H1 (cell line): Measurements from ENCODE around the gene GABBR1. TPM values are rescaled to one million over a fixed set of nuclear protein-coding genes. Genes with fewer than 3 reads are reported as not detected.

Experiments
- CBX8 ChIP-seq: fragments of 300-800, 300-1000 bp; sonication (generic); IDR thresholded peaks from 2 replicates; pipeline ENCODE4 v1.7.1; 2016; ENCODE audit warnings: low read depth, low read length, borderline replicate concordance
- CHD1 ChIP-seq: IDR thresholded peaks from 2 replicates; pipeline ENCODE4 v1.6.1; 2012; ENCODE audit warnings: low read depth, low read length, improper control_type of control experiment
- CHD2 ChIP-seq: IDR thresholded peaks from 2 replicates; pipeline ENCODE4 v1.6.1; 2012; ENCODE audit warnings: low read length, improper control_type of control experiment
- CTBP2 ChIP-seq: IDR thresholded peaks from 2 replicates; pipeline ENCODE4 v1.7.0; 2011; ENCODE audit warnings: borderline replicate concordance, mild to moderate bottlenecking, moderate library complexity, mixed read lengths, low read length; ENCODE audit not compliant: insufficient read depth, insufficient read length
- EGR1 ChIP-seq: IDR thresholded peaks from 2 replicates; pipeline ENCODE4 v1.6.1; 2011; ENCODE audit warnings: low read depth, low read length, borderline replicate concordance
- EP300 ChIP-seq, 2 experiments: IDR thresholded peaks; 1 replicate in 1 of 2; 2 replicates in 1 of 2; pipeline ENCODE4 v1.6.1; 2011 to 2012; ENCODE audit warnings: low read depth in 2 of 2, low read length in 2 of 2, mild to moderate bottlenecking in 2 of 2, borderline replicate concordance in 1 of 2, inconsistent platforms in 1 of 2, moderate library complexity in 1 of 2
- FOSL1 ChIP-seq: IDR thresholded peaks from 2 replicates; pipeline ENCODE4 v1.6.1; 2011; ENCODE audit warnings: mild to moderate bottlenecking, low read depth, low read length, moderate library complexity; ENCODE audit not compliant: insufficient read depth
- HDAC2 ChIP-seq, 2 experiments: fragments of 300-600 bp in 1 of 2; sonication (generic) in 1 of 2; IDR thresholded peaks; 2 replicates each; pipeline ENCODE4 v1.6.1; 2011 to 2012; ENCODE audit warnings: low read depth in 2 of 2, low read length in 2 of 2, mild to moderate bottlenecking in 2 of 2, moderate library complexity in 2 of 2, borderline replicate concordance in 1 of 2, inconsistent platforms in 1 of 2
- KDM1A ChIP-seq: fragments of 200-600, 300-600 bp; sonication (generic); IDR thresholded peaks from 2 replicates; pipeline ENCODE4 v1.7.1; 2016; ENCODE audit warnings: mild to moderate bottlenecking, low read length, borderline replicate concordance
- KDM5A ChIP-seq: fragments of 200-600 bp; IDR thresholded peaks from 2 replicates; pipeline ENCODE4 v1.7.1; 2012; ENCODE audit warnings: mild to moderate bottlenecking, low read length, inconsistent platforms, mixed read lengths
- MAFK ChIP-seq: IDR thresholded peaks from 2 replicates; pipeline ENCODE4 v1.6.1; 2012; ENCODE audit warnings: low read depth, mild to moderate bottlenecking, improper control_type of control experiment, low read length
- NANOG ChIP-seq: IDR thresholded peaks from 2 replicates; pipeline ENCODE4 v1.6.1; 2011; ENCODE audit warnings: low read length, low read depth, mild to moderate bottlenecking, inconsistent platforms; ENCODE audit not compliant: insufficient read depth, poor library complexity, severe bottlenecking
- PHF8 ChIP-seq: fragments of 200-600 bp; sonication (generic); conservative IDR thresholded peaks from 2 replicates; pipeline ENCODE4 v1.7.1; 2012; ENCODE audit warnings: low read depth, mild to moderate bottlenecking, inconsistent platforms, low read length, moderate library complexity
- POLR2A ChIP-seq, 2 experiments: IDR thresholded peaks; 1 replicate in 1 of 2; 2 replicates in 1 of 2; pipeline ENCODE4 v1.6.1; 2011; ENCODE audit warnings: low read depth in 2 of 2, low read length in 2 of 2, mild to moderate bottlenecking in 2 of 2; ENCODE audit errors: control extremely low read depth in 1 of 2
- POU5F1 ChIP-seq: IDR thresholded peaks from 2 replicates; pipeline ENCODE4 v1.6.1; 2011; ENCODE audit warnings: low read depth, mild to moderate bottlenecking, low read length, moderate library complexity
- RBBP5 ChIP-seq: IDR thresholded peaks from 2 replicates; pipeline ENCODE4 v1.7.1; 2012; ENCODE audit warnings: low read depth, mild to moderate bottlenecking, inconsistent platforms, low read length, moderate library complexity, borderline replicate concordance
- RXRA ChIP-seq: IDR thresholded peaks from 2 replicates; pipeline ENCODE4 v1.6.1; 2011; ENCODE audit warnings: low read depth, mild to moderate bottlenecking, low read length, moderate library complexity; ENCODE audit not compliant: insufficient read depth
- SAP30 ChIP-seq: fragments of 300-600 bp; sonication (generic); IDR thresholded peaks from 2 replicates; pipeline ENCODE4 v1.7.1; 2012; ENCODE audit warnings: low read length, moderate library complexity, mild to moderate bottlenecking, inconsistent platforms; ENCODE audit not compliant: insufficient read depth, insufficient replicate concordance
- SIRT6 ChIP-seq: IDR thresholded peaks from one replicate; pipeline ENCODE4 v1.7.1; 2012; ENCODE audit warnings: low read length, inconsistent platforms
- SP2 ChIP-seq: IDR thresholded peaks from 2 replicates; pipeline ENCODE4 v1.6.1; 2012; ENCODE audit warnings: mild to moderate bottlenecking, low read length, inconsistent platforms
- TAF1 ChIP-seq: IDR thresholded peaks from 2 replicates; pipeline ENCODE4 v1.6.1; 2011; ENCODE audit warnings: mild to moderate bottlenecking, low read depth, low read length
- TCF12 ChIP-seq: IDR thresholded peaks from 2 replicates; pipeline ENCODE4 v1.6.1; 2011; ENCODE audit warnings: low read depth, mild to moderate bottlenecking, low read length
- TEAD4 ChIP-seq: IDR thresholded peaks from 2 replicates; pipeline ENCODE4 v1.6.1; 2012; ENCODE audit warnings: low read depth, low read length, inconsistent platforms, mixed read lengths
- polyA plus RNA-seq, 7 experiments: library from polyadenylated mRNA; depleted of rRNA in 3 of 7; stranded (reverse) in 5 of 7; unstranded in 2 of 7; fragments of >200 nt in 5 of 7; fragments of 200-250 nt in 2 of 7; gene quantifications; 1 replicate in 5 of 7; 2 replicates in 1 of 7; 4 replicates in 1 of 7; pipeline versions ENCODE4 v1.2.1 to v1.2.3, GENCODE V29; 2011 to 2013; ENCODE audit warnings: missing spikeins in 2 of 7, mixed read lengths in 2 of 7
- total RNA-seq: library from RNA; stranded (reverse); fragmentation: NEBNext Ultra II Directional; extraction: Animal tissue kit (Norgen Biotek cat#: 25700); gene quantifications from 2 replicates; pipeline ENCODE4 v1.2.1, GENCODE V29; 2021
- TF ChIP-seq, protein P1 (sequence below): IDR thresholded peaks from 2 replicates; pipeline ENCODE4 v1.6.1; 2011; ENCODE audit warnings: low read length, improper control_type of control experiment

Gene GABBR1
- total and polyA plus RNA-seq, 2 of the 8 experiments (the other 6 are each of a cell fraction or from before 2014, with no cell fraction given) = 75.9 to 78.3 TPM

- TF ChIP-seq KDM5A = no peak
- peak; percentile 46; the same call in 1 of the 2 replicates for TF ChIP-seq RBBP5
- peak; percentile 75 to 89 for TF ChIP-seq POLR2A (IDR thresholded peaks at IDR 0.05; ENCODE audit: control extremely low read depth in 1 of 2, low read depth in 2 of 2, low read length in 2 of 2)
- no peak for TF ChIP-seq KDM1A
- TF ChIP-seq HDAC2 (IDR thresholded peaks at IDR 0.05; ENCODE audit: borderline replicate concordance in 1 of 2, low read depth in 2 of 2, low read length in 2 of 2) = no peak
- TF ChIP-seq NANOG = no peak
- no peak for TF ChIP-seq TEAD4
- no peak for TF ChIP-seq CBX8
- TF ChIP-seq RXRA = no peak
- TF ChIP-seq PHF8 = peak; percentile 78
- TF ChIP-seq FOSL1 = no peak
- TF ChIP-seq, protein P1, sequence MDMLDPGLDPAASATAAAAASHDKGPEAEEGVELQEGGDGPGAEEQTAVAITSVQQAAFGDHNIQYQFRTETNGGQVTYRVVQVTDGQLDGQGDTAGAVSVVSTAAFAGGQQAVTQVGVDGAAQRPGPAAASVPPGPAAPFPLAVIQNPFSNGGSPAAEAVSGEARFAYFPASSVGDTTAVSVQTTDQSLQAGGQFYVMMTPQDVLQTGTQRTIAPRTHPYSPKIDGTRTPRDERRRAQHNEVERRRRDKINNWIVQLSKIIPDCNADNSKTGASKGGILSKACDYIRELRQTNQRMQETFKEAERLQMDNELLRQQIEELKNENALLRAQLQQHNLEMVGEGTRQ = no peak
- no peak for TF ChIP-seq POU5F1
- TF ChIP-seq SIRT6 = no peak
- no peak for TF ChIP-seq CTBP2
- no peak for TF ChIP-seq CHD1
- peak; percentile 63; the same call in 1 of the 2 replicates for TF ChIP-seq EGR1
- TF ChIP-seq TAF1 = peak; percentile 73
- TF ChIP-seq CHD2 = no peak
- TF ChIP-seq MAFK = no peak
- no peak for TF ChIP-seq EP300 (IDR thresholded peaks at IDR 0.05; ENCODE audit: borderline replicate concordance in 1 of 2, low read depth in 2 of 2, low read length in 2 of 2)
- TF ChIP-seq SAP30 = no peak
- no peak for TF ChIP-seq SP2
- TF ChIP-seq TCF12 = no peak
Measured at GRCh38 chr6:29627755-29628418, 5.1 kb downstream of the GABBR1 start (continued).
